Central memory CD8-positive, alpha-beta T cell (primary cell): ENCODE measurements around the gene TFIP11.

Experiments
- ATAC-seq: fragments of 150-1000 bp; cut with Tn5 transposase; replicated peaks from 2 replicates; pipeline ENCODE4 v1.10.0; 2022; ENCODE audit warnings: mild to moderate bottlenecking, moderate FRiP score, moderate number of reproducible peaks; ENCODE audit not compliant: poor library complexity, severe bottlenecking; ENCODE audit errors: extremely low read depth
- DNase-seq, 2 donors: peaks; one replicate each; pipeline ENCODE4 v3.0.0; 2021; ENCODE audit warnings: low spot score in 2 of 2
- H3K27ac Mint-ChIP-seq: one replicate; pipeline ENCODE4 v1.8.0; 2022; ENCODE audit warnings: low read depth, mild to moderate bottlenecking, moderate library complexity, mixed read lengths
- H3K27me3 Mint-ChIP-seq: one replicate; pipeline ENCODE4 v1.8.0; 2022; ENCODE audit warnings: mixed read lengths
- H3K36me3 Mint-ChIP-seq: one replicate; pipeline ENCODE4 v1.8.0; 2022; ENCODE audit warnings: mild to moderate bottlenecking, moderate library complexity, mixed read lengths; ENCODE audit not compliant: insufficient read depth
- H3K4me1 Mint-ChIP-seq: one replicate; pipeline ENCODE4 v1.8.0; 2022; ENCODE audit warnings: mixed read lengths
- H3K4me3 Mint-ChIP-seq: one replicate; pipeline ENCODE4 v1.8.0; 2022; ENCODE audit warnings: mild to moderate bottlenecking, moderate library complexity, mixed read lengths
- H3K9me3 Mint-ChIP-seq: one replicate; pipeline ENCODE4 v1.8.0; 2022; ENCODE audit warnings: mixed read lengths

TFIP11 gene

GRCh38 chr22:26489447-26490036 is 22.7 kb downstream of the TFIP11 start:
- no peak for ATAC-seq
- peaks cover 22% of the 10 kb centered on the region for H3K4me1 Mint-ChIP-seq
- no peaks in the 10 kb centered on the region for H3K27me3 Mint-ChIP-seq
- no peak overlapping the region for H3K4me3 Mint-ChIP-seq
- H3K36me3 Mint-ChIP-seq: peaks cover 66% of the 10 kb centered on the region
- H3K9me3 Mint-ChIP-seq: no peaks in the 10 kb centered on the region
- peak overlapping the region; percentile 20 for H3K27ac Mint-ChIP-seq
- DNase-seq: no peak

GRCh38 chr22:26487996-26488395 is 24.3 kb downstream of the TFIP11 start:
- H3K27ac Mint-ChIP-seq: no peak overlapping the region
- no peaks in the 10 kb centered on the region for H3K27me3 Mint-ChIP-seq
- peaks cover 28% of the 10 kb centered on the region for H3K4me1 Mint-ChIP-seq
- H3K9me3 Mint-ChIP-seq: no peaks in the 10 kb centered on the region
- ATAC-seq: no peak
- DNase-seq: no peak
- H3K36me3 Mint-ChIP-seq: peaks cover 66% of the 10 kb centered on the region
- H3K4me3 Mint-ChIP-seq: no peak overlapping the region

GRCh38 chr22:26486394-26486793 is 25.9 kb downstream of the TFIP11 start:
- no peaks in the 10 kb centered on the region for H3K9me3 Mint-ChIP-seq
- ATAC-seq (no peak), DNase-seq (no peak)
- peaks cover 60% of the 10 kb centered on the region for H3K36me3 Mint-ChIP-seq
- H3K4me1 Mint-ChIP-seq: peaks cover 44% of the 10 kb centered on the region
- no peak overlapping the region for H3K27ac Mint-ChIP-seq
- H3K4me3 Mint-ChIP-seq: no peak overlapping the region
- no peaks in the 10 kb centered on the region for H3K27me3 Mint-ChIP-seq

GRCh38 chr22:26485806-26486390 is 26.4 kb downstream of the TFIP11 start:
- no peak for DNase-seq
- H3K4me3 Mint-ChIP-seq: peak overlapping the region; percentile 44
- no peaks in the 10 kb centered on the region for H3K27me3 Mint-ChIP-seq
- no peaks in the 10 kb centered on the region for H3K9me3 Mint-ChIP-seq
- peaks cover 56% of the 10 kb centered on the region for H3K36me3 Mint-ChIP-seq
- peak overlapping the region; percentile 65 for H3K27ac Mint-ChIP-seq
- H3K4me1 Mint-ChIP-seq: peaks cover 49% of the 10 kb centered on the region
- ATAC-seq: no peak

- Mint-ChIP-seq H3K36me3 (peaks cover 50% of the 10 kb centered on the region), H3K9me3 (no peaks in the 10 kb centered on the region)
Measured at GRCh38 chr22:26485013-26485412, 27.3 kb downstream of the TFIP11 start.

GRCh38 chr22:26484360-26484706 is 27.9 kb downstream of the TFIP11 start:
- H3K27me3 Mint-ChIP-seq: no peaks in the 10 kb centered on the region
- DNase-seq (peak in 1 of 2 donors; percentile 25), ATAC-seq (peak; percentile 64)
- peak overlapping the region; percentile 95 for H3K4me3 Mint-ChIP-seq
- H3K36me3 Mint-ChIP-seq: peaks cover 43% of the 10 kb centered on the region
- peak overlapping the region; percentile 98 for H3K27ac Mint-ChIP-seq
- H3K9me3 Mint-ChIP-seq: no peaks in the 10 kb centered on the region
- H3K4me1 Mint-ChIP-seq: peaks cover 61% of the 10 kb centered on the region

More at GRCh38 chr22:26485013-26485412, 27.3 kb downstream of the TFIP11 start:
- peak overlapping the region; percentile 65 for H3K27ac Mint-ChIP-seq
- peaks cover 56% of the 10 kb centered on the region for H3K4me1 Mint-ChIP-seq
- peak overlapping the region; percentile 44 for H3K4me3 Mint-ChIP-seq
- no peaks in the 10 kb centered on the region for H3K27me3 Mint-ChIP-seq
- no peak for ATAC-seq
- no peak for DNase-seq

GRCh38 chr22:26483439-26484359 is 28.6 kb downstream of the TFIP11 start, which contains the start of the genes HPS4 and SRRD:
Gene HPS4, minus strand, starts transcription at chr22:26483783. Its CDS starts 2,021 bp downstream, at chr22:26481762.
Gene SRRD, plus strand, starts transcription at chr22:26483877. Its CDS starts 14 bp downstream, at chr22:26483891.
- peak; percentile 75 for ATAC-seq
- H3K4me1 Mint-ChIP-seq: peaks cover 61% of the 10 kb centered on the region
- H3K36me3 Mint-ChIP-seq: peaks cover 37% of the 10 kb centered on the region
- H3K9me3 Mint-ChIP-seq: no peaks in the 10 kb centered on the region
- no peaks in the 10 kb centered on the region for H3K27me3 Mint-ChIP-seq
- DNase-seq: peak; percentile 89 to 91
- H3K27ac Mint-ChIP-seq: peak within 1 kb of the TSS; percentile 98
- peak within 1 kb of the TSS; percentile 95 for H3K4me3 Mint-ChIP-seq

- H3K27ac Mint-ChIP-seq: peak overlapping the region; percentile 98
- ATAC-seq: no peak
- no peaks in the 10 kb centered on the region for H3K27me3 Mint-ChIP-seq
- DNase-seq: no peak
- peak overlapping the region; percentile 95 for H3K4me3 Mint-ChIP-seq
- H3K9me3 Mint-ChIP-seq: no peaks in the 10 kb centered on the region
- peaks cover 61% of the 10 kb centered on the region for H3K4me1 Mint-ChIP-seq
- peaks cover 33% of the 10 kb centered on the region for H3K36me3 Mint-ChIP-seq
Measured at GRCh38 chr22:26483043-26483438, 29.2 kb downstream of the TFIP11 start.

- Mint-ChIP-seq H3K27me3 (no peaks in the 10 kb centered on the region), H3K4me1 (peaks cover 61% of the 10 kb centered on the region), H3K4me3 (peak overlapping the region; percentile 95), H3K27ac (peak overlapping the region; percentile 98), H3K36me3 (peaks cover 35% of the 10 kb centered on the region), H3K9me3 (no peaks in the 10 kb centered on the region)
- no peak for ATAC-seq
- no peak for DNase-seq
Measured at GRCh38 chr22:26482161-26482560, 30.1 kb downstream of the TFIP11 start.

- Mint-ChIP-seq H3K4me1 (peaks cover 61% of the 10 kb centered on the region), H3K27ac (peak overlapping the region; percentile 98), H3K36me3 (peaks cover 35% of the 10 kb centered on the region), H3K4me3 (peak overlapping the region; percentile 95), H3K9me3 (no peaks in the 10 kb centered on the region), H3K27me3 (no peaks in the 10 kb centered on the region)
- ATAC-seq (no peak), DNase-seq (no peak)
Measured at GRCh38 chr22:26481694-26482093, 30.6 kb downstream of the TFIP11 start.

- peaks cover 57% of the 10 kb centered on the region for H3K4me1 Mint-ChIP-seq
- peak overlapping the region; percentile 15 for H3K4me3 Mint-ChIP-seq
- no peaks in the 10 kb centered on the region for H3K9me3 Mint-ChIP-seq
- ATAC-seq: no peak
- no peaks in the 10 kb centered on the region for H3K27me3 Mint-ChIP-seq
- H3K36me3 Mint-ChIP-seq: peaks cover 36% of the 10 kb centered on the region
- DNase-seq: no peak
- peak overlapping the region; percentile 98 for H3K27ac Mint-ChIP-seq
Measured at GRCh38 chr22:26481112-26481693, 31.1 kb downstream of the TFIP11 start.

- H3K27ac Mint-ChIP-seq: no peak overlapping the region
- DNase-seq: no peak
- no peaks in the 10 kb centered on the region for H3K9me3 Mint-ChIP-seq
- peaks cover 51% of the 10 kb centered on the region for H3K4me1 Mint-ChIP-seq
- H3K36me3 Mint-ChIP-seq: peaks cover 33% of the 10 kb centered on the region
- no peaks in the 10 kb centered on the region for H3K27me3 Mint-ChIP-seq
- ATAC-seq: no peak
- H3K4me3 Mint-ChIP-seq: no peak overlapping the region
Measured at GRCh38 chr22:26480611-26480932, 31.7 kb downstream of the TFIP11 start.
